ENCODE results near the gene TMEM225.
"Not testable (repeated sequence)": the region's sequence is repeated elsewhere in the genome, so short reads cannot be mapped to it uniquely, and the experiment has no call there.

TMEM225 gene, protein sequence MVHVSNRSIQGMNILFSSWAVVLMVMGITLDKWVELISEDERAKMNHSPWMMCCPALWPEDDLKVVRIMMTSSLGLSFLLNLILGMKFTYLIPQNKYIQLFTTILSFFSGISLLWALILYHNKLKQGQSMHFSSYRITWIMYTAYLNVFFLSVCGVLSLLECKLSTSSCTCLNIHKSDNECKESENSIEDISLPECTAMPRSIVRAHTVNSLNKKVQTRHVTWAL

DNA sequence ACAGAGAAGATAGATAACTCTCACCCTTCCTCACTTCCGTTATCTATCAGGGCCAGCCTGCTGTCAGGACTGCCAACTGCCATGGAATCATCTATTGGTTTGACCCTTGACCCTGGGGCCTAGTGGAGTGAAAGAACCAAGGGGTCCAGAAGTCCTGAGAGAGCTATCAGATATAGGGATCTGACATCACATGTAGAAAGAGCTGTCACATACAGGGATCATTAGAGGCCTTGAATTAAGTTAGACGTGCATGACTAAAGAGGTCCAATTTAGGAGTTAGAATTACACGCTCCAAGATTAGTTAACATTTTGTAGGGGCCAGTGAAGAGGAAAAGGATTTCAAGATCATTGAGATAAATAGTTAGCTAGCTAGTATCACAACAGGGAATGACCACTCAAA lies at the start of gene TMEM225:
Gene TMEM225, minus strand, starts transcription at position 101 of the 400 bp plus-strand sequence. CDS start 245 bp downstream, outside the sequence.
- no peak for DNase-seq

DNA sequence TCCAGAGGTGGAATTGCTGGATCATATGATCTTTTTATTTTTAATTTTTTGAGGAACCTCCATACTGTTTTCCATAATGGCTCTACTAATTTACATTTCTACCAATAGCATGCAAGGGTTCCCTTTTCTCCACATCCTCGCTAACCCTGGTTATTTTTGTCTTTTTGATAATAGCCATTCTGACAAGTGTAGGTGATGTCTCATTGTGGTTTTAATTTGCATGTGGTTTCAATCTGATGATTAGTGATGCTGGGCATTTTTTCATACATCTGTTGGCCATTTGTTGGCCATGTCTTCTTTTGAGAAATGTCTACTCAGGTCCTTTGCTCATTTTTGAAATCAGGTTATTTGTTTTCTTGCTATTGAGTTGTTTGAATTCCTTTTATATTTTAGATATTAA lies 38.6 kb upstream of the TMEM225 start:
- DNase-seq, result no peak

GRCh38 chr11:123920943-123921342 lies 35.5 kb upstream of the TMEM225 start:
- DNase-seq, result no peak

- no peak for DNase-seq
Measured at GRCh38 chr11:123905826-123906225, 20.4 kb upstream of the TMEM225 start.

DNA sequence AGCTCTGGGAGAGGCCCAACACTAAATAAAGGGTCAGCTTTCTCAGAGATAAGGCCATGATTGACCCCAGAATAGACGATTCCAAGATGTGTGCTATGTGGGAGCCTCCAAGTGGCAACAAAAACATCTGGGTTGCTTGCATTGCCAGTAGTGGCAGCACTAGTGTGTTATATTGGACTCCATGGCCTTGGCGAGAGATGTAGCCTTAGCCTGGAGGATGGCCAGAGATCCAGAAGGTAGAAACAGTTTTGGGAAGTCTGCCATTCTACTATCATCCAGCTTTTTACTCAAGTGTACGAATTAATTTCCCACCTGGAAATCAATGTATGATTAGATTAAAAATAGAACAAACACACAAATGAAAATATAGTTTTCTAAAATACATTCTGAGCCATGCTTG lies 19.5 kb upstream of the TMEM225 start:
- no peak for DNase-seq

DNA sequence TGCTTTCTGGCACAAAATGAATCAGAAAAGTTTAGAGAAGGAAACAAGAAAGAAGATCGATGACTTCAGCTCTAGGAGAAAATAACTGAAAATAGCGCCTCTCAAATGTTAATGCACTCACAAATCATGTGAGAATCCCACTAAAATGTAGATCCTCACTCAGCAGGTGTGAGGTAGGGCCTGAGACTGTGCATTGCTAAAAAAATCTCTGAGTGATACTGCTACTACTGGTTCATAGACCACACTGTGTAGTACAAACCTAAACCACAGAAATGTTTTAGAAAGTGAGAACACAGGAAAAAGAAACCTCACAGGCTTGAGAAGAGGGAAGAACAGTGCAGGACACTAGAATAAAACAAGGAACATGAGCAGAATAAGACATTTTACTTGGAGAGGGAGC lies 18.5 kb upstream of the TMEM225 start:
- DNase-seq, result no peak

DNA sequence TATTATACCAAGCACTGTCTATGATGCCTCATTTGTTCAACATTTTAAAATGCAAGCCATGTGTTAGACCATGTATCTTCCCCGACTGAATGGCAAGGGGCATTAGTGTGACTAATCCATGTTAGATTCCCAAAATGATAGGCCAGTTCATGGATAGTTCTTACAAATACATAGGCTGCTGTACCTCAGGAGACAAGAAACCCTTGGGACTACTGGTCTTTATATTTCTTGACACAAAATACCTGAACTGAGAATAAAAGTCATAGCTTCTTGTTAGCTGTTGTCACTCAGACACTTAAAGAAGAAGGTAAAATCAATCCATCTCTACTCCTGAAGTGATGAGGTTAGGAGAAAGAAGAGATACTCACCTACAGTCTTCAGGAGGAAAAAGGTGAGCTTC lies 16.4 kb upstream of the TMEM225 start, which contains the start of gene OR8D4:
Gene OR8D4, plus strand, starts transcription at position 301 of the 400 bp plus-strand sequence. CDS start 4,265 bp downstream, outside the sequence.
- DNase-seq, result no peak

DNA sequence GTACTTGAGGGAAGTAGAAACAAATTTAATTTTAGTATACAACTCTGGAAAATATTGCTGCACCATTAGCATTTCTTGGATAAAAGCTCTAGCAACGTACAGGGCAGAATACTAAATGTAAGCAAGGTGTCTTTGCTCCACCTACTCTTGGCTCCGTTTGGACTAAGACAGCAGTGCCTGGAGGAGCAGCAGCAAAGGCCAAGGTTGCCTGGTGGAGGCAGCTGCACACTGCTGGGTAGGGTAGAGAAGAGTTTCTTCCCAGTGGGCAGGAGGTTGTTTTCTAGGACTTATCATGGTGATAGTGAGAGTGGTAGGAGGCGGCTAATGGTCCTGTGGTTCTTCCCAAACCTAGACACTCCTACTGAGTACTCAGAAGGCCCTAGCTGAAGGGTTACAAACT lies 14.3 kb upstream of the TMEM225 start:
- no peak for DNase-seq

DNA sequence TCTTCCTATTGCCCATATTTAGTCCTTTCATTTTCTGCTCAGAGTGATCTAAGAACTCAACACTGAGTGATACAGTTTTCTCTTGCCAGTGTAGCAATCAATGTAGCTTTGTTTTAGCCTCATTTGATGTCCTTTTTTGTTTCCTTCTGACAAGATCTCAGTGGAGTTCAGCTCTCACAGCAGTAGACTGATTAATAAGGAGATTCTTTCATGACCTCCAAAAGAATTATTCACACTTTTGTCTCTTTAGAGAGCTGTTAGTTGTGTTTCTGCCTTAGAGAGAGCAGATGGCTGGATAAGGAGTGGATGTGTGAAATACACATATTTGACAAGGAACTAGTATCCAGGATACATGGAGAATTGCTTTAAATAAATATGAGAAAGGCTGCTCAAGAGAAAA lies 6.6 kb upstream of the TMEM225 start:
- DNase-seq, result no peak

- DNase-seq, result no peak
Measured at GRCh38 chr11:123880912-123881311, 4.6 kb downstream of the TMEM225 start.

DNA sequence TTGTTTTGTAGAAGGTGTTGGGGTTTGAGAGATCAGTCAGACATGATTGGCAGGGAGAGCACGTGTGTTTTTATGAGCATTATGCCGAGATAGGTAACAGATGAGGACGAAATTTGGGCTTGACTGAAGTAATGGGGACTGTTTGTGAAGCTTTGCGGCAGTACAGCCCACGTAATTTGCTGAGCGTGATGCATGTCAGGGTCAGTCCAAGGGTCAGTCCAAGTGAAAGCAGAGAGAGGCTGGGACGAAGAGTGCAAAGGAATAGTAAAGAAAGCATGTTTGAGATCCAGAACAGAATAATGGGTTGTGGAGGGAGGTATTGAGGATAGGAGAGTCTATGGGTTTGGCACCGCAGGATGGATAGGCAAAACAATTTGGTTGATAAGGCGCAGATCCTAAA lies 17.7 kb downstream of the TMEM225 start:
- DNase-seq, result not testable (repeated sequence)

GRCh38 chr11:123865293-123865692 lies 20.2 kb downstream of the TMEM225 start:
- not testable (repeated sequence) for DNase-seq

DNA sequence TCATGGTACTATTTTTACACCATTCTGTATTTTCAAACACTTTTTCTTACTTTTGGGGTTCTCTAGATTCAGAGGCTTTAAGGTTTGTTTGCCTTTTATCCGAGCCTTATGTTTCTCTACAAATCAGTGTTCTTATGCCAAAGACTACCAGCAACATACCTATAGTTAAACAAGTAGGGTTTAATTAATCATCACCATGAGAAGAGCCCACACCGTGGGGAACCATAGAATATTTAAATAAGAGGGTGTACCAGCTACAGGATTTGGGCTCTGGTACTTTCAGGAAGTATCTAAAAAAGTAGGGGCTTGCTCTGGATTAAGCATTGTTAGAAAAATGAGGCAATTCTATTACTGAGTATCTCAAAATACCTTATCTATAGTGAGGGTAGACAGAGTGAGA lies 25.7 kb downstream of the TMEM225 start:
- DNase-seq, result no peak

GRCh38 chr11:123856444-123856843 lies 29.0 kb downstream of the TMEM225 start:
- DNase-seq, result no peak

- no peak for DNase-seq
Measured at GRCh38 chr11:123853038-123853437, 32.4 kb downstream of the TMEM225 start.

DNA sequence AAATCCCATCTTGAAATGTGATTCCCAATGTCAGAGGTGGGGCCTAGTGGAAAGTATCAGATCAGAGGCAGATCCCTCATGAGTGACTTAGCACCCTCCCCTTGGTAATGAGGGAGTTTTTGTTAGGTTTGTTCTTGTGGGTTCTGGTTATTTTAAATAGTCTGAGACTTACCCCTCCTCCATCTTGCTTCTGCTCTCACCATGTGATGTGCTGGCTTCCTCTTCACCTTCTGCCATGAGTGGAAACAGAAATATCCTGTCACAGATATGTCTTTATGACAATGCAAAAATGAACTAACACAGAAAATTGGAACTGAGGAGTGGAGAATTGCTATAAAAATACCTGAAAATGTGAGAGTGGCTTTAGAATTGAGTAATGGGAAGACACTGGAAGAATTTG lies 33.1 kb downstream of the TMEM225 start:
- DNase-seq, result no peak

GRCh38 chr11:123851110-123851509 lies 34.4 kb downstream of the TMEM225 start:
- DNase-seq, result no peak

GRCh38 chr11:123841174-123841573 lies 44.3 kb downstream of the TMEM225 start:
- DNase-seq, result no peak

DNA sequence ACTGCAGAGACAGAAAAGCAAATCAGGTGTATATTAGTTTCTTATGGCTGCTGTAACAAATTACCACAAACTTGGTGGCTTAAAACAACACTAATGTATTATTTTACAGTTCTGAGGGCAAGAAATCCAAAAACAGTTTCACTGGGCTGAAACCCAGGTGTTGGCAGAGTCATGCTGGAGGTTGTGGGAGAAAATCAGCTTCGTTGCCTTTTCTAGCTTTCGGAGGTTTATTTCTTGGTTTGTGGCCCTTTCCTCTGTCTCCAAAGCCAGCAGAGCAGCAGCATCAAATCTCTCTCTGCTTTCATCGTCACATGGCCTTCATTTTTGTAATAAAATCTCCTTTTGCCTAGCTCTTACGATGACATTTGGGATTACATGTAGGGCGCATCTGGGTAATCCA lies 46.3 kb downstream of the TMEM225 start:
- no peak for DNase-seq

DNA sequence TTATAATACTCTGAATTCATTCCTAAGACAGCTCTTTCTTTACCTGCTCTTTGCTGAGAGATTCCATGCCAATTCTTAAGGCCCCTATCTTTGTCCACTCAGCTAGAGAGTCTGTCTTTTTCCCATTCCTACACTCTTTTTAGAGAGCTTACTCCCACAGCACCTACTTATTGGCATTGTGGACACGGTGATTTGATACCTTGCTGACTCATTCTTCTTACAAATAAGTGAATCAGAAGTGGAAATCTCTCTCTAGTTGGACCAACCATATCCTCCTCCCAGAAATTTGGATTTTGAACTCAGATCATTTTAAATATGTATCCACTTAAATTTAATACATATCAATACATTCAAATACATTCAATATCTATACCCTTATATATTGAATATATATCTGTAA lies 46.8 kb downstream of the TMEM225 start:
- DNase-seq, result no peak

DNA sequence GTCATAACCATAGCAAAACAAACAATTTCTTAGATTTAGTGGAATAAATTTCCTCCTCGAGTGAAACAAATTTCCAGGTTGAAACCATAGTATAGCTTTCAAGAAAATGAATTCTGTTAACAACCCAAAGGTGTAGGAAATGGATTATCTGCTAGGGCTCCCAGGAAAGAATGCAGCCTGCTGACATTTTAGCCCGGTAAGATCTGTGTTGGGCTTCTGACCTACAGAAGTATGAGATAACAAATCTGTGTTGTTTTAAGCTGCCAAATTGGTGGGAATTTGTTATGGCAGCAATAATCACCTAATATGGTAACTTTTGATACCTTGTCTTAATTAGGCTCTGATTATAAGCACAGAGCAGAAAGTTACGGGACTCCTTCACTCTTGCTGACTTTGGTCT lies 47.3 kb downstream of the TMEM225 start:
- no peak for DNase-seq

GRCh38 chr11:123833095-123833494 lies 52.4 kb downstream of the TMEM225 start:
- no peak for DNase-seq

All from activated T-cell treated with anti-CD3 and anti-CD28 coated beads, Interleukin-2, amount 50 U/mL, for 1 hour (primary cell).